Measurements from ENCODE around the gene KCNJ10. TPM values are rescaled to one million over a fixed set of nuclear protein-coding genes. Genes with fewer than 3 reads are reported as not detected.

Gene KCNJ10
- total RNA-seq, 3 donors from 2014 or later = 0.23 to 0.73 (median 0.27) TPM

- H3K4me1 ChIP-seq (ENCODE audit: low read depth) = no peaks in the 10 kb centered on the region
- intact Hi-C loops (cut with DNase I, micrococcal nuclease) = no loop called here
- H3K4me3 ChIP-seq = no peak overlapping the region
- H3K9me3 ChIP-seq = no peaks in the 10 kb centered on the region
- no peaks in the 10 kb centered on the region for H3K36me3 ChIP-seq (ENCODE audit: low read depth)
- peak; percentile 83 for ATAC-seq
- TF ChIP-seq, protein P1, sequence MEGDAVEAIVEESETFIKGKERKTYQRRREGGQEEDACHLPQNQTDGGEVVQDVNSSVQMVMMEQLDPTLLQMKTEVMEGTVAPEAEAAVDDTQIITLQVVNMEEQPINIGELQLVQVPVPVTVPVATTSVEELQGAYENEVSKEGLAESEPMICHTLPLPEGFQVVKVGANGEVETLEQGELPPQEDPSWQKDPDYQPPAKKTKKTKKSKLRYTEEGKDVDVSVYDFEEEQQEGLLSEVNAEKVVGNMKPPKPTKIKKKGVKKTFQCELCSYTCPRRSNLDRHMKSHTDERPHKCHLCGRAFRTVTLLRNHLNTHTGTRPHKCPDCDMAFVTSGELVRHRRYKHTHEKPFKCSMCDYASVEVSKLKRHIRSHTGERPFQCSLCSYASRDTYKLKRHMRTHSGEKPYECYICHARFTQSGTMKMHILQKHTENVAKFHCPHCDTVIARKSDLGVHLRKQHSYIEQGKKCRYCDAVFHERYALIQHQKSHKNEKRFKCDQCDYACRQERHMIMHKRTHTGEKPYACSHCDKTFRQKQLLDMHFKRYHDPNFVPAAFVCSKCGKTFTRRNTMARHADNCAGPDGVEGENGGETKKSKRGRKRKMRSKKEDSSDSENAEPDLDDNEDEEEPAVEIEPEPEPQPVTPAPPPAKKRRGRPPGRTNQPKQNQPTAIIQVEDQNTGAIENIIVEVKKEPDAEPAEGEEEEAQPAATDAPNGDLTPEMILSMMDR (IDR thresholded peaks at IDR 0.05) = no peak
- DNase-seq = no peak
These were observed 78.4 kb downstream of the KCNJ10 start for GRCh38 chr1:159991513-159991912.

GRCh38 chr1:159990005-159990404 lies 80.0 kb downstream of the KCNJ10 start:
- Histone ChIP-seq H3K36me3 (ENCODE audit: low read depth) (no peaks in the 10 kb centered on the region), H3K9me3 (no peaks in the 10 kb centered on the region), H3K4me3 (no peak overlapping the region), H3K4me1 (ENCODE audit: low read depth) (no peaks in the 10 kb centered on the region)
- DNase-seq = no peak
- intact Hi-C loops (cut with DNase I, micrococcal nuclease) = no loop called here
- TF ChIP-seq, protein P1 (IDR thresholded peaks at IDR 0.05) = no peak
- ATAC-seq = no peak

GRCh38 chr1:159989581-159989980 lies 80.4 kb downstream of the KCNJ10 start:
- no peak for ATAC-seq
- Histone ChIP-seq H3K4me3 (no peak overlapping the region), H3K36me3 (ENCODE audit: low read depth) (no peaks in the 10 kb centered on the region), H3K9me3 (no peaks in the 10 kb centered on the region), H3K4me1 (ENCODE audit: low read depth) (no peaks in the 10 kb centered on the region)
- TF ChIP-seq, protein P1 (IDR thresholded peaks at IDR 0.05) = no peak
- intact Hi-C loops (cut with DNase I, micrococcal nuclease) = no loop called here
- DNase-seq = no peak

GRCh38 chr1:159988006-159988405 lies 82.0 kb downstream of the KCNJ10 start:
- no peak overlapping the region for H3K4me3 ChIP-seq
- no peaks in the 10 kb centered on the region for H3K36me3 ChIP-seq (ENCODE audit: low read depth)
- intact Hi-C loops (cut with DNase I, micrococcal nuclease) = no loop called here
- H3K4me1 ChIP-seq (ENCODE audit: low read depth) = no peaks in the 10 kb centered on the region
- no peak for ATAC-seq
- no peak for DNase-seq
- no peaks in the 10 kb centered on the region for H3K9me3 ChIP-seq
- TF ChIP-seq, protein P1 (IDR thresholded peaks at IDR 0.05) = no peak

DNA sequence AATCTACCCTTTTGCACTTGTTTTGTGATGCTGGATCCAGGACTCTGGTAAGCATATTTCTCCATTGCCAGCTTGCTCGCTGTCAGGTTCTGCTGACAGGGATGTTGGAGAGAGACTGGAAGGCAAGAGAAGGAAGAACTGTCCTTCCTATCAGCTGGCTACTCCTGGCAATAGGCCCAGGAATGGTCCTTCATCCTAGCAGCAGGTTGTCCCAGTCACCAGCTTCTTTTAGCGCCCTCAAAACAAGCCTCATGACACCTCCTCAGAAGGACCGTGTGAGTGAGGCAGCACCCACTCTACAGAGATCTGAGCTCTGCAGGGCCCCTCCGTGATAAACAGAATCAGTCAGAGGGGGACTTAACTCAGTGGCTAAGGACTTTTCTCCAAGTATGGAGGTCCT lies 82.8 kb downstream of the KCNJ10 start:
- TF ChIP-seq, protein P1 (IDR thresholded peaks at IDR 0.05) = no peak
- ATAC-seq = no peak
- no peaks in the 10 kb centered on the region for H3K9me3 ChIP-seq
- DNase-seq = no peak
- H3K4me1 ChIP-seq (ENCODE audit: low read depth) = no peaks in the 10 kb centered on the region
- no peak overlapping the region for H3K4me3 ChIP-seq
- no peaks in the 10 kb centered on the region for H3K36me3 ChIP-seq (ENCODE audit: low read depth)
- intact Hi-C loops (cut with DNase I, micrococcal nuclease) = no loop called here

DNA sequence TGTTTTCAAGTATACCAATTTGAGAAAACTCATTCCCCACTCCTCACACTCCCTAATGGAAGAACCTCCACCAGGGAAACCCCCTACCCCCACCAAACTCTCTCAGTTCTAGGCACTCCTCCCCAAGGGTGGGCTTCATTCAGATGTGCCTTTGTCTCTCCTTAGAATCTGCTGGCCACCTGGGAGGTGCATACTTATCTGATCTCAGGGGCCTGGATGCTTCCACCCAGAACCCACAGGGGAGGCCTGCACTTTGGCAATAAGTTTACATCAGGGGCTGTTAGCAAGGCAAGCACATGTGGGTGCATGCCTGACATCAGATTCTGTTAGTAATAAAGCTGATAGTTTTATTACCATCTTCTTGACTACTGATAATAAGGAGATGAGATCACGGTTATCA lies 83.4 kb downstream of the KCNJ10 start:
- H3K36me3 ChIP-seq (ENCODE audit: low read depth) = no peaks in the 10 kb centered on the region
- no peak for ATAC-seq

More for the DNA sequence above, 83.4 kb downstream of the KCNJ10 start:
- Histone ChIP-seq H3K4me1 (ENCODE audit: low read depth) (no peaks in the 10 kb centered on the region), H3K4me3 (no peak overlapping the region), H3K9me3 (no peaks in the 10 kb centered on the region)
- intact Hi-C loops (cut with DNase I, micrococcal nuclease) = no loop called here
- TF ChIP-seq, protein P1 (IDR thresholded peaks at IDR 0.05) = no peak
- no peak for DNase-seq
